NCI-H1417 treated with DMSO at 0.1 percent for 48 hours (cell line): Measurements from ENCODE around the gene CLCN1.

ENCODE experiments used
- DNase-seq: peaks from one replicate; lab custom pipeline; 2025; lab: John Stamatoyannopoulos, UW

CLCN1 gene

GRCh38 chr7:143295870-143296269 is 20.0 kb upstream of the CLCN1 start:
- DNase-seq = no peak

DNA sequence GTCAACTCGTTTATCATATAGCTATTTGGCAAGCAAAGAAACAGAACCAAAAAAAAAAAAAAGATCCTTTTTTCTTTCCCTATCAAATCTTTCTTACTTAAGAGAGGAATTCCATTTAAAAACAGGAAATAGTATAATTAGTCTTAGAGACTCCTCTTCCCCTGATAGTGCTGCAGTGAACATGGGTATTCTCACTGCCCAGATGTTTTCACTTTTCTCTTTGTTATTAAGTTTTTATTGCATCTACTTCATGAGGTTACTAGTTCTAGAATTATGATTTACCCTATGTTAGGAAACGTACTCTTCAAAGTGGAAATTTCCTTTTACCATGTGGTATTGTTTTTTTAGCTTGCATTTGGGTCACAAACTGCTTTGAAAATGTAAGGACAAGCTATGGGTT is 19.2 kb upstream of the CLCN1 start:
- no peak for DNase-seq

GRCh38 chr7:143299346-143299745 is 16.6 kb upstream of the CLCN1 start:
- no peak for DNase-seq

- DNase-seq = no peak
Measured at GRCh38 chr7:143299840-143300239, 16.1 kb upstream of the CLCN1 start.

- DNase-seq = no peak
Measured at GRCh38 chr7:143300959-143301935, 14.7 kb upstream of the CLCN1 start.

- DNase-seq = no peak
Measured at GRCh38 chr7:143303733-143304132, 12.2 kb upstream of the CLCN1 start.

DNA sequence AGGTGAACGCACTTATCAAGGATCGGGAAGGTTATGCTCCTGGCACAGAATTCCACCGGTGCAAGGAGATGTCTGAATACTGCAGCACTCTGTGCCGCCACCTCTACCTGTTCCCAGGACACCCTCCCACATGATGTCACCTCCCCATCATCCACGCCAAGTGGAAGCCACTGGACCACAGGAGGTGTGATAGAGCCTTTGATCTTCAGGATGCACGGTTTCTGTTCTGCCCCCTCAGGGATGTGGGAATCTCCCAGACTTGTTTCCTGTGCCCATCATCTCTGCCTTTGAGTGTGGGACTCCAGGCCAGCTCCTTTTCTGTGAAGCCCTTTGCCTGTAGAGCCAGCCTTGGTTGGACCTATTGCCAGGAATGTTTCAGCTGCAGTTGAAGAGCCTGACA is 11.0 kb upstream of the CLCN1 start:
- DNase-seq = no peak

DNA sequence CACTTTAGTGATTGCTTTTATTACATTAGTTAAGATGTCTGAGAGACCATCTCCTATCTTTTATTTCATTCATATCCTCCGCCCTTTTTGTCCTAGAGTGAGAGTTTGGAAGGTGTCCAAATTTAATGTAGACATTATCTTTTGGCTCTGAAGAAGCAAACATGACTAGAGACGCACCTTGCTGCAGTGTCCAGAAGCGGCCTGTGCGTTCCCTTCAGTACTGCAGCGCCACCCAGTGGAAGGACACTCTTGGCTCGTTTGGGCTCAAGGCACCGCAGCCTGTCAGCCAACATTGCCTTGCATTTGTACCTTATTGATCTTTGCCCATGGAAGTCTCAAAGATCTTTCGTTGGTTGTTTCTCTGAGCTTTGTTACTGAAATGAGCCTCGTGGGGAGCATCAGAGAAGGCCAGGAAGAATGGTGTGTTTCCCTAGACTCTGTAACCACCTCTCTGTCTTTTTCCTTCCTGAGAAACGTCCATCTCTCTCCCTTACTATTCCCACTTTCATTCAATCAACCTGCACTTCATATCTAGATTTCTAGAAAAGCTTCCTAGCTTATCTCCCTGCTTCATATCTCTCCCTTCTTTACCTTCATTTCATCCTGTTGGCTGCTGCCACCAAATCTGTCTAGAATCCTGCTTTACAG is 10.4 kb upstream of the CLCN1 start:
- DNase-seq = no peak

GRCh38 chr7:143308632-143309031 is 7.3 kb upstream of the CLCN1 start:
- DNase-seq = no peak

DNA sequence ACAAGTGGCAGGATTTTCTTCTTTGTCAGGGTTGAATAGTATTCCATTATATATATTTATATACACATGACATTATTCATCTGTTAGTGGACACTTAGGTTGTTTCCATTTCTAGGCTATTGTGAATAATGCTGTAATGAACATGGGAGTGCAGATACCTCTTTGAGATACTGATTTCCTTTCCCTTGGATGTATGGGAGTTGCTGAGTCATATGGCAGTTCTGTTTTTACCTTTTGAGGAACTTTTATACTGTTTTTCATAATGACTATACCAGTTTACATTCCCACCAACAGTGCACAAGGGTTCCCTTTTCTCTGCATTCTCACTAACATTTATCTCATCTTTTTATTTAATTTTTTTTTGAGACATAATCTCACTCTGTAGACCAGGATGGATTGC is 1.8 kb upstream of the CLCN1 start:
- no peak for DNase-seq

GRCh38 chr7:143316492-143316891 is 581 bp downstream of the CLCN1 start:
- DNase-seq = no peak

GRCh38 chr7:143318661-143319060 is 2.8 kb downstream of the CLCN1 start:
- DNase-seq = no peak

GRCh38 chr7:143320620-143321019 is 4.7 kb downstream of the CLCN1 start:
- DNase-seq = no peak

DNA sequence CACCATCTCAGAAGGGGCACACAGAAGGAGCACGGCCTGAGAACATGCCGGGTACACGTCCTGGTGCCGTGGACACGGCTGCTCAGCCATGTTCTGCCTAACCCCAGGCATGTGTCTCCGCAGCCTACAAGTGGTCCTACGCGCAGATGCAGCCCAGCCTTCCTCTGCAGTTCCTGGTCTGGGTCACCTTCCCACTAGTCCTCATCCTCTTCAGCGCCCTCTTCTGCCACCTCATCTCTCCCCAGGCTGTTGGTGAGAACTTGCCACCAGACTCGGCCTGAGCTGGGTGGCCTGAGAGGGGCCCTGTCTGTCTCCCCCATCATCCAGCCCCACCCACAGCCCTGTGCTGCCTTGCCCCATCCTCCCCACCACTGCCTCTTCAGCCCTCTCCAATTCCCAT is 5.3 kb downstream of the CLCN1 start:
- no peak for DNase-seq

- no peak for DNase-seq
Measured at GRCh38 chr7:143321734-143322133, 5.8 kb downstream of the CLCN1 start.

DNA sequence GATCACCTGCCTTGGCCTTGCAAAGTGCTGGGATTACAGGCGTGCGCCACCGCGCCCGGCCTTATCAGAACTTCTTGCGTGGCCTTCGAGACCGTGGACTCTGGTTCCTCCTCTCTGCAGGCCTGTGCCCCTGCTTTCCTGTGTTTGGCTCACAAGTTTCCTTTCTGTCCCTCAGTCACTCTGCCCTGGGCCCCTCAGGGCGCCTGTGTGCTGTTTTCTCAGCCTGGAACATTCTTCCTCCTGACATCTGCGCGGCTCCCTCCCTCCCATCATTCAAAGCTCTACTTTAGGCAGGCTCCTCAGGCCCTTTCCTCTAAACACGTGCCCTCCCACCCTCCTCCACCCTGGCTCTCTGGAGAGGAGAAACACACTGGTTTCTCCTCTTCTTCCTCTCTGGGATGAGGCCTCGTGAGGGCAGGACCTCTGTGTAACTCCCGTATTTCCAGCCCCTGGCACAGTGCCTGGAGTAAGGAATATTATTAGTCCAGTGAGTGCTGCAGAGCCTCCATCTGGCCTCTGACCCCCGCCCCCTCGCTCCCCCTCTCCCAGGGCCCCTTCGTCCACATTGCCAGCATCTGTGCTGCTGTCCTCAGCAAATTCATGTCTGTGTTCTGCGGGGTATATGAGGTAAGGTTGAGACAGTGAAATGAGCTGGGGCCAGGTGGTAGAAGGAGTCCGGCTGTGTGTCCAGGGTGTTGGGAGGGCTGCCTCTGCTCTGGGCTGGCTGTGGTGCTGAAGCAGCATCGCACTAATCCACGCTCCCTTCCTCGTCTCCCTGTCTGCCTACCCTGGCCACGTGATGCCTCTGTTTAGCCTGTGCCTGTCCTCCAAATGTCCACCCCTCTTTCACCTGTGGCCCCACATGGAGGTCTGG is 7.1 kb downstream of the CLCN1 start:
- no peak for DNase-seq

DNA sequence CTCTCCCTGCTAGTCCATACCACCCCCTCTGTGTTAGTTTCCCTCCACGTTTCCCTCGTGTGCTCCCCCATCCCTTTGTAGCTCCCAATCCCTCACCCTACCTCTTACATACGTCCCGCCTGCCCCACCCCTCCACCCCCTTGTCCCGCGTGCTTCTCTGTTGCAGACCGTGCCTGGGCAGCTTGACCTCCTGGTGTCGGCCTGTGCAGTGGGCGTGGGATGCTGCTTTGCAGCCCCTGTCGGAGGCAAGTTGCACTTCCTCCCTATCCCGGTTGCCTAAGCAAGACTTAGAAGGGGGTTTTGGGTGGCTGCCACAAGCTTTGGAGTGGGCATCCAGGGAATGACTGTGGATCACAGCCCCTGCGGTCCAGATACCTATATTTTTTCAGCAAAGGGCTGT is 7.7 kb downstream of the CLCN1 start:
- no peak for DNase-seq

DNA sequence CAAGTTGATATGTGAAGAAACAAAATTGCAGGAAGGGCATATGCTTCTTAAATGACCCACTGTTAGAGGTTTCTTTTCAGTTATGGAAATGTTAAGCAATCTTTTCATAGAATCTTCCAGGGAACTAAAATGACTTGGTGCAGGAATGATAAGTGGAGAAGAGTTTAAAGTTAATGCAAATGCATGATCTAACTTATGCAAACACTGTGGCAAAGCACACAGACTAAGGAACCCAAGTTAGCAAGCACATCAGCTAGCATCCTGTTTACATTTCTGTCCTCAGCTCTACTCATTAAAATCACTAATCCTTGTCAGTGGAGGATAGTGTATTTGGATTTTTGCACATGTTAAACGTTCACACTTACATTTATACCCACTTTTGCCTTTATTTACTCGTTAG is 9.3 kb downstream of the CLCN1 start:
- DNase-seq = no peak

DNA sequence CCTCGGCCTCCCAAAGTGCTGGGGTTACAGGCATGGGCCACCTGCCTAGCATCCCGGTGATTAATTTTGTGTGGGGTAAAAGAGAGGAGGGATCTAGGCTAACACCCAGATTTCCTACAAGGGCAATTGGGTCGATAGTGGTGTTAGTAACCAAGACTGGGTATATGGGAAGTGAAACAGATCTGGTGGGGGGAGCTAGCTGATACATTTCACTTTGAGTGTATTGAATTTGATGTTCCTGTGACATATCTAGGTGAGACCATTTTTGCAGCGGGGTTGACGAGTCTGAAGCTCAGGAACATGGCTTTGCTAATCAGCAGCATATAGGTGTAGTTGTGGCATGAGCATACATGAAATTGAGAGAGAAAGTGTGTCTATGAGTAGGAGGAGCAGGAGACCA is 12.0 kb downstream of the CLCN1 start:
- no peak for DNase-seq

DNA sequence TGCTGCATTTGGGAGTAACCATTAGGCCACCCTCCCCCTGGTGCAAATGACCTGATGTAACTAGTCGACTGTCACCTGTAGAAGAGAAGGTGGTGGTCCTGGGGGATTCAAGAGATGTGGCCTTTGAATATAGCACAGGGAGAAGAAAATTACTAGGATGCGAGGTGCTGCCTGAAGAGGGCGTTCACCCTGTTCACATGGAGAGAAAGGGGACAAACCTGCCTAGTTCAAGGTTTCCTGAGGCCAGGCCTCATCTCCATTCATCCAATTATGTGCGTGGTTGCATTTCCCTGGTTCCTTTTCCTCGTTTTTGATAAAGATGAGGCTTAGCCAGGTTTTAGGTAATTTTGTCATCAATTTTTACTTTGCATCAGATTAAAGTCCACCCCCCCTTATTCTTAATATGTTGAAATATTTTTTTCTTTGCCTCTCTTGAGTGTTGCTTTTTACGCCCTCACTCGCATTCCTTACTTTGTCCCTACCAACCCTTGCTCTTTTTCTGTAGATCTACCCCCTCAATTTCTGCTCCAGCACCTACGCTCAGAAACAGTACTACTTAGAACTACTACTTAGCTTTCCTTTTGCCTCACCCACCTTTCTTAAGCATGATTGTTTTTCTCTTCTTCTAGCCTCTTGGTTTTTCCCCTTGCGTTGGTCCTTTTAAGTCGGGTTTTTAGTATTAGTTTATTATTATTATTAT is 13.7 kb downstream of the CLCN1 start:
- no peak for DNase-seq

DNA sequence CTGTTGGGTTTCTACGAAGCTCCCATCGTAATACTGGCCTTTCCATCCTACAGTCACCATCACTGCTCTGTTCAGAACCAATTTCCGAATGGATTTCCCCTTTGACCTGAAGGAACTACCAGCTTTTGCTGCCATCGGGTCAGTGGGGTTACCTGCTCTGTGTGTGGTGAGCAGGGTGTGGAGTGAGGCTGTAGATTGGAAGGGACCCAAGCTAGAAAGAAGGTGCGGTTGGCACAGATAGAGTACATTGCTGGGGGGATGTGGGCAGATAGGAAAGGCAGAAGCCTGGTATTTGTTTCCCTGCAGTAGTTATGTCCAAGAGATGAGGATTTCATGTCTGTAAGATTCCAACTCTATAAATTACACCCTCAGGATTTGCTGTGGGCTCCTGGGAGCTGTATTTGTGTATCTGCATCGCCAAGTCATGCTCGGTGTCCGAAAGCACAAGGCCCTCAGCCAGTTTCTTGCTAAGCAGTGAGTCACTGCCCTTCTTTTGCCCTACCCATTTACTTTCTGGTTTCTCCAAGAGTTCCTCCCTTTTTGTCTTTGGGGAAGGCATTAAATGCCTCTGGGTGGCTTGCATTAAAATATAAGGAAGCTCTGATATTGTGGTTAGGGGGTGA is 15.4 kb downstream of the CLCN1 start:
- no peak for DNase-seq
